SK-N-SH (cell line): ENCODE data around the gene PNLIPRP1. TPM values are rescaled to one million over a fixed set of nuclear protein-coding genes. Genes with fewer than 3 reads are reported as not detected.

ENCODE experiments used
- CTCF ChIA-PET: fragments of 300-600, 350-600 bp; formaldehyde crosslinking; extraction: SDS; loops from one replicate; lab custom pipeline; 2021; lab: Yijun Ruan, JAX
- POLR2A ChIA-PET: fragments of 350-600 bp; sonication (Branson Sonifier 250); formaldehyde crosslinking; extraction: SDS; loops from one replicate; lab custom pipeline; 2020; ENCODE audit warnings: antibody characterized with exemption, inconsistent platforms; lab: Yijun Ruan, JAX
- DNase-seq: peaks from one replicate; pipeline ENCODE4 v3.0.0; 2012
- H2AFZ ChIP-seq: fragments of 200-600 bp; sonication (generic); 2 replicates; pipeline ENCODE4 v1.8.1; 2016; ENCODE audit warnings: antibody characterized with exemption, mild to moderate bottlenecking, low read depth
- H3F3A ChIP-seq: fragments of 200-600 bp; sonication (generic); replicated peaks from 2 replicates; pipeline ENCODE3; 2016; ENCODE audit warnings: antibody characterized with exemption, mild to moderate bottlenecking; ENCODE audit not compliant: insufficient read depth
- H3K27ac ChIP-seq, 2 experiments: fragments of 200-500 bp in 1 of 2; fragments of 200-600 bp in 1 of 2; sonication (Bioruptor generic) in 1 of 2; sonication (generic), shearing (Covaris generic) in 1 of 2; 2 replicates each; pipeline versions ENCODE4 v1.5.1 to v1.6.1; 2014 to 2016; ENCODE audit warnings: low read depth in 2 of 2, inconsistent platforms in 1 of 2, low read length in 1 of 2, mild to moderate bottlenecking in 1 of 2, mixed read lengths in 1 of 2
- H3K27me3 ChIP-seq: fragments of 200-600 bp; sonication (generic), shearing (Covaris generic); 2 replicates; pipeline ENCODE4 v1.6.1; 2016; ENCODE audit warnings: mixed run types; ENCODE audit not compliant: insufficient read depth
- H3K36me3 ChIP-seq, 2 experiments: fragments of 200-500 bp in 1 of 2; fragments of 200-600 bp in 1 of 2; sonication (Bioruptor generic) in 1 of 2; sonication (generic) in 1 of 2; replicated peaks in 1 of 2; 2 replicates each; pipeline versions ENCODE3 to v1.5.1; 2014 to 2016; ENCODE audit warnings: low read length in 1 of 2, mild to moderate bottlenecking in 1 of 2; ENCODE audit not compliant: insufficient read depth in 2 of 2, control insufficient read depth in 1 of 2
- H3K4me1 ChIP-seq, 2 experiments: fragments of 200-500 bp in 1 of 2; fragments of 200-600 bp in 1 of 2; sonication (Bioruptor generic) in 1 of 2; sonication (generic), shearing (Covaris generic) in 1 of 2; 2 replicates each; pipeline versions ENCODE4 v1.5.1 to v1.6.1; 2014 to 2016; ENCODE audit warnings: low read depth in 1 of 2, low read length in 1 of 2, mixed run types in 1 of 2; ENCODE audit not compliant: insufficient read depth in 2 of 2, control insufficient read depth in 1 of 2
- H3K4me2 ChIP-seq: fragments of 200-600 bp; sonication (generic), shearing (Covaris generic); 2 replicates; pipeline ENCODE4 v1.6.1; 2017; ENCODE audit warnings: mixed run types
- H3K4me3 ChIP-seq, 2 experiments: fragments of 200-500 bp in 1 of 2; fragments of 200-600 bp in 1 of 2; sonication (Bioruptor generic) in 1 of 2; sonication (generic), shearing (Covaris generic) in 1 of 2; 2 replicates each; pipeline versions ENCODE4 v1.5.1 to v1.8.1; 2014 to 2016; ENCODE audit warnings: low read depth in 2 of 2, inconsistent platforms in 1 of 2, low read length in 1 of 2, mild to moderate bottlenecking in 1 of 2, mixed read lengths in 1 of 2, moderate library complexity in 1 of 2
- H3K79me2 ChIP-seq: fragments of 200-600 bp; sonication (generic); 2 replicates; pipeline ENCODE4 v1.8.1; 2017; ENCODE audit warnings: mild to moderate bottlenecking; ENCODE audit not compliant: insufficient read depth
- H3K9ac ChIP-seq: fragments of 200-600 bp; sonication (generic); 2 replicates; pipeline ENCODE4 v1.6.1; 2017; ENCODE audit warnings: mixed run types
- H3K9me2 ChIP-seq: fragments of 200-600 bp; sonication (generic); 2 replicates; pipeline ENCODE4 v1.6.1; 2017; ENCODE audit warnings: mixed run types
- H3K9me3 ChIP-seq: fragments of 200-600 bp; sonication (generic); 2 replicates; pipeline ENCODE4 v1.6.1; 2017; ENCODE audit warnings: mixed run types, mild to moderate bottlenecking, moderate library complexity
- H4K20me1 ChIP-seq: fragments of 200-600 bp; sonication (generic); 2 replicates; pipeline ENCODE4 v1.6.1; 2017; ENCODE audit warnings: mild to moderate bottlenecking, mixed run types; ENCODE audit not compliant: insufficient read depth
- CHD2 ChIP-seq: fragments of 150-350 bp; IDR thresholded peaks from 2 replicates; pipeline ENCODE4 v1.6.1; 2018; ENCODE audit warnings: low read length; ENCODE audit not compliant: partially characterized antibody
- ELF1 ChIP-seq: IDR thresholded peaks from 2 replicates; pipeline ENCODE4 v1.4.0; 2012
- FOSL2 ChIP-seq: IDR thresholded peaks from 2 replicates; pipeline ENCODE4 v1.4.0; 2012; ENCODE audit warnings: low read depth, mild to moderate bottlenecking, moderate library complexity, borderline replicate concordance
- GABPA ChIP-seq: IDR thresholded peaks from 2 replicates; pipeline ENCODE4 v1.4.0; 2012; ENCODE audit warnings: low read depth, mild to moderate bottlenecking
- GATA2 ChIP-seq: sonication (generic); formaldehyde crosslinking; IDR thresholded peaks from 2 replicates; pipeline ENCODE4 v1.5.0; 2020; ENCODE audit warnings: mild to moderate bottlenecking, missing genetic modification reagents
- JUND ChIP-seq: IDR thresholded peaks from 2 replicates; pipeline ENCODE4 v1.4.0; 2012
- MEF2A ChIP-seq: IDR thresholded peaks from 2 replicates; pipeline ENCODE4 v1.4.0; 2012; ENCODE audit warnings: low read depth, borderline replicate concordance
- NRF1 ChIP-seq: IDR thresholded peaks from 2 replicates; pipeline ENCODE4 v1.6.1; 2012; ENCODE audit warnings: low read depth, mild to moderate bottlenecking, low read length
- RAD21 ChIP-seq: IDR thresholded peaks from 2 replicates; pipeline ENCODE4 v1.6.1; 2012; ENCODE audit warnings: mild to moderate bottlenecking, low read length
- RCOR1 ChIP-seq: fragments of 150-350 bp; IDR thresholded peaks from 2 replicates; pipeline ENCODE4 v1.6.1; 2017; ENCODE audit warnings: antibody characterized with exemption, low read length
- SIN3A ChIP-seq: IDR thresholded peaks from 2 replicates; pipeline ENCODE4 v1.6.1; 2012; ENCODE audit warnings: low read depth, mild to moderate bottlenecking, low read length, moderate library complexity, borderline replicate concordance
- SMC3 ChIP-seq: IDR thresholded peaks from 2 replicates; pipeline ENCODE4 v1.6.1; 2012; ENCODE audit warnings: low read depth, low read length, improper control_type of control experiment
- TCF12 ChIP-seq: IDR thresholded peaks from 2 replicates; pipeline ENCODE4 v1.4.0; 2012
- USF2 ChIP-seq: fragments of 150-350 bp; IDR thresholded peaks from 2 replicates; pipeline ENCODE4 v1.6.1; 2017; ENCODE audit warnings: antibody characterized with exemption, low read length, low read depth, borderline replicate concordance
- ZBTB33 ChIP-seq: IDR thresholded peaks from 2 replicates; pipeline ENCODE4 v1.4.0; 2012; ENCODE audit warnings: low read depth, borderline replicate concordance
- WGBS: methylation state at CpG from one replicate; pipeline ENCODE4 v1.1.6; 2017; ENCODE audit warnings: low lambda C conversion rate; 5-methylcytosine and 5-hydroxymethylcytosine counted together
- polyA plus RNA-seq, 3 experiments: library from polyadenylated mRNA; depleted of rRNA; stranded (reverse); fragments of >200 nt; gene quantifications; 2 replicates each; pipeline ENCODE4 v1.2.3, GENCODE V29; 2012
- TF ChIP-seq, protein P1 (sequence below): IDR thresholded peaks from 2 replicates; pipeline ENCODE4 v1.4.0; 2012; ENCODE audit warnings: low read depth, borderline replicate concordance
- TF ChIP-seq, protein P2 (sequence below): fragments of 200-600 bp; sonication (generic); IDR thresholded peaks from 2 replicates; pipeline ENCODE4 v1.6.1; 2017; ENCODE audit warnings: antibody characterized with exemption, mild to moderate bottlenecking, moderate library complexity

The PNLIPRP1 gene
- polyA plus RNA-seq, 1 of the 3 experiments (the other 2 are of a cell fraction): not detected

- H3K4me1 ChIP-seq: no peaks in the 10 kb centered on the region
- H3K9me3 ChIP-seq: no peaks in the 10 kb centered on the region
- no peaks in the 10 kb centered on the region for H4K20me1 ChIP-seq
- H3K79me2 ChIP-seq: no peaks in the 10 kb centered on the region
- no peak for TF ChIP-seq USF2
- TF ChIP-seq, protein P1, sequence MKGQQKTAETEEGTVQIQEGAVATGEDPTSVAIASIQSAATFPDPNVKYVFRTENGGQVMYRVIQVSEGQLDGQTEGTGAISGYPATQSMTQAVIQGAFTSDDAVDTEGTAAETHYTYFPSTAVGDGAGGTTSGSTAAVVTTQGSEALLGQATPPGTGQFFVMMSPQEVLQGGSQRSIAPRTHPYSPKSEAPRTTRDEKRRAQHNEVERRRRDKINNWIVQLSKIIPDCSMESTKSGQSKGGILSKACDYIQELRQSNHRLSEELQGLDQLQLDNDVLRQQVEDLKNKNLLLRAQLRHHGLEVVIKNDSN: no peak
- no peak for TF ChIP-seq ELF1
- no peak for TF ChIP-seq MEF2A
- TF ChIP-seq RCOR1: no peak
- TF ChIP-seq FOSL2: no peak
- no peak for TF ChIP-seq NRF1
- no peak for TF ChIP-seq CHD2
- TF ChIP-seq TCF12: no peak
- TF ChIP-seq RAD21: no peak
- TF ChIP-seq JUND: no peak
- no peak for TF ChIP-seq SIN3A
- no peak for TF ChIP-seq SMC3
- no peak for TF ChIP-seq ZBTB33
- no peak for TF ChIP-seq GABPA
- TF ChIP-seq, protein P2, sequence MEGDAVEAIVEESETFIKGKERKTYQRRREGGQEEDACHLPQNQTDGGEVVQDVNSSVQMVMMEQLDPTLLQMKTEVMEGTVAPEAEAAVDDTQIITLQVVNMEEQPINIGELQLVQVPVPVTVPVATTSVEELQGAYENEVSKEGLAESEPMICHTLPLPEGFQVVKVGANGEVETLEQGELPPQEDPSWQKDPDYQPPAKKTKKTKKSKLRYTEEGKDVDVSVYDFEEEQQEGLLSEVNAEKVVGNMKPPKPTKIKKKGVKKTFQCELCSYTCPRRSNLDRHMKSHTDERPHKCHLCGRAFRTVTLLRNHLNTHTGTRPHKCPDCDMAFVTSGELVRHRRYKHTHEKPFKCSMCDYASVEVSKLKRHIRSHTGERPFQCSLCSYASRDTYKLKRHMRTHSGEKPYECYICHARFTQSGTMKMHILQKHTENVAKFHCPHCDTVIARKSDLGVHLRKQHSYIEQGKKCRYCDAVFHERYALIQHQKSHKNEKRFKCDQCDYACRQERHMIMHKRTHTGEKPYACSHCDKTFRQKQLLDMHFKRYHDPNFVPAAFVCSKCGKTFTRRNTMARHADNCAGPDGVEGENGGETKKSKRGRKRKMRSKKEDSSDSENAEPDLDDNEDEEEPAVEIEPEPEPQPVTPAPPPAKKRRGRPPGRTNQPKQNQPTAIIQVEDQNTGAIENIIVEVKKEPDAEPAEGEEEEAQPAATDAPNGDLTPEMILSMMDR: no peak
- TF ChIP-seq GATA2 (CRISPR knock-in tag): no peak
- H3F3A ChIP-seq: no peaks in the 10 kb centered on the region
- CTCF ChIA-PET: no interaction called here
- POLR2A ChIA-PET: no interaction called here
- H3K4me3 ChIP-seq: no peak overlapping the region
- no peak overlapping the region for H3K4me2 ChIP-seq
- 56% methylated on average over 9 of the region's 10 CpGs for WGBS
- H3K27ac ChIP-seq: no peak overlapping the region
- H3K9me2 ChIP-seq: no peaks in the 10 kb centered on the region
- no peak overlapping the region for H2AFZ ChIP-seq
- DNase-seq: no peak
- H3K27me3 ChIP-seq: no peaks in the 10 kb centered on the region
- H3K9ac ChIP-seq: no peak overlapping the region
- no peaks in the 10 kb centered on the region for H3K36me3 ChIP-seq
Measured at GRCh38 chr10:116602648-116603400, 12.1 kb downstream of the PNLIPRP1 start.
